GM21619 (cell line): ENCODE results near the gene TTC29.

Experiments used
- ATAC-seq: cut with Tn5 transposase; IDR thresholded peaks from one replicate; pipeline ENCODE4 v1.9.1; 2021; ENCODE audit not compliant: unreplicated experiment

TTC29 gene, protein sequence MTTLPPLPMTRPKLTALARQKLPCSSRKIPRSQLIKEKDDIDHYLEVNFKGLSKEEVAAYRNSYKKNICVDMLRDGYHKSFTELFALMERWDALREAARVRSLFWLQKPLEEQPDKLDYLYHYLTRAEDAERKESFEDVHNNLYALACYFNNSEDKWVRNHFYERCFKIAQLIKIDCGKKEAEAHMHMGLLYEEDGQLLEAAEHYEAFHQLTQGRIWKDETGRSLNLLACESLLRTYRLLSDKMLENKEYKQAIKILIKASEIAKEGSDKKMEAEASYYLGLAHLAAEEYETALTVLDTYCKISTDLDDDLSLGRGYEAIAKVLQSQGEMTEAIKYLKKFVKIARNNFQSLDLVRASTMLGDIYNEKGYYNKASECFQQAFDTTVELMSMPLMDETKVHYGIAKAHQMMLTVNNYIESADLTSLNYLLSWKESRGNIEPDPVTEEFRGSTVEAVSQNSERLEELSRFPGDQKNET

DNA sequence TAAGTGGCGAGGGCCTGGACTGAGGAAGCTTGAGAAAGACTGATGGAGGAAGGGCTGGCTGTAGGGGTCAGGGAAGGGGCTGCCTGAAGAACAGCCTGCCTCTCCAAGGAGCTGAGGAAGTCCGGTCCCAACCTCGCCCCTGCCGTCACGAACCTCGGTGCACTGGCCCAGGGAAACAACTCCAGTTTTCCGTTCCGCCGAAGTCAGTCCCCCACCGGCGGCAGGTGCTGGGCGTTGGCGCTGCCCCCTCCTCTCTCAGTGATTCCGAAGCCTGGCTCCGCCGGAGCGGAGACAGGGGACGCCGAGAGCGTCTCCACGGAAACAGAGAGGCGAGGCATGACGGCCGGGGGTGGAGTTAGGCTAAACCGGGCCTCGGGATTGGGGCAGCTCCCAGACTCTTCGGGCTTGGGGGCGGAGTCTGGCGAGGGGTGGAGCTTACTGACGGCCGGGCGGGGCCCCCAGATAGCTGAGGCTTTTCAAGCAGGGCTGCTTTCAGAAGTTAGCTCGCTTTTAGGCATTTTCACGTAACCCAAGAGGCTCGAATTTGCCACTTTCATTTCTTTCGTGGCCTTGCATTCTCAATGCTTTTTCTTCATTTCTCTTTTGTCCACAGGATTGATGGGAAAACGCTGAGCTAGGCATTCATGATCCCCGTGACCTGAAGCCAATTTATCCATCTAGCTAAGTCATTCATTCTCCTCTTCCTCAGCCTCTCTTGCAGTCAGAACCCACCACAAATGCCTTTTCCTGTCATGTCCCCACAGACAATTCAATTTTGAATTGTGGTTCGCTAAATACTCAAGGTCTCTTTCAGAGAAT lies at the start of gene TTC29:
Gene TTC29, minus strand, starts transcription at position 309 of the 819 bp plus-strand sequence. CDS start 5,969 bp downstream, outside the sequence.
- peak; percentile 100 for ATAC-seq

DNA sequence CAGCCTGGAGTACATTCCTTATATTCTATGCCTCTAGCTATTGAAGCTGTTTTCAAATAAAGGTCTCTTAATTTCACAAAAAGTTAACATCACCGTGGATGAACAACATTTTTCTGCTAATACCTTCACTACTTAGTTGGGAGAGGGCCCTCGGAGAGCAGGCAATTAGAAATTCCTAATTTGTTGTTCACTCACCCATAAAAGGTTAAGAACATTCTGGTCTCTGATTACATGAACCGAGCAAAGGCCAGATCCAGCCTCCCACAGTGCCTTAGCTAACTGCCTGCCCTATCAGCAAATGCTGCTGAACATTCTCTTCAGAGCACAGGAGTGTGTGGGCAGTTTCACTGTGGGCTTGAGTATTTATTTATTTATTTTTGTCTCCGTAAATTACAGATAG lies 36.0 kb upstream of the TTC29 start:
- no peak for ATAC-seq

DNA sequence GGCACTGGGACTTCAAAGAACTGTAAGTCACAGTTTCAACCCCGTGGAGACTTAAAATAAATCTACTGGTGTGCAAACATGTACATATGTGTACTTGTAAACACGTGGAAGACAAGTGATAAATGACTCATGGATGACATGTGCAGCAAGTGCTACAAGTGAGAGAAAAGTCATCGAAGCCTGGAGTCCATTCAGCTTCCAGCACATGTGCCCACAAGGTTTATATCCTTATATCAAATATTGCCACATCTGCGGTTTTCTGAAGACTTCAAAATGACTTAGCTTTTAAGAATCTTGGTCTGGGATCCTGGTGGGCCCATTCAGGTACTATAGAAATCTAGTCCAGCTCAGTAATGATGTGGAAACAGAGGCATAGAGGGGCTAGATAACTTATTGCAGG lies 33.0 kb upstream of the TTC29 start:
- no peak for ATAC-seq

DNA sequence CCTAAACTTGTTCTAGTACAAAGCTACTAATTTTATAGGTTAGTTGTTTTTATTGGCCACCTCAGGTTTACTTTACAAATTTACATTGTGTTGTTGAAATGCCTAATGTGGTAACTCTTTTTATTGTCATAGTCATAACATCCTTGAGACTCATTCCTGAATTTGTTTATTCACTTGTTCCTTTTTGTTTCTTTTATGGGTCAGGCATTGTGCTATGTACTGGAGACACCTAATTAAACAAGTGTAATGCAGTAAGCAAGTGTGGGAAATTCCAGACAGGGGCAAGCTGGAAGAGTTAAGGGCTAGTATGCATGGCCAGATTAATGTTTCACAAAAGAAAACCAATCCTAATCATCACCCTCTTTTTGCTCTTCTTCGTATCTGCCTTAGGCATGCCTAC lies 30.5 kb upstream of the TTC29 start:
- no peak for ATAC-seq

DNA sequence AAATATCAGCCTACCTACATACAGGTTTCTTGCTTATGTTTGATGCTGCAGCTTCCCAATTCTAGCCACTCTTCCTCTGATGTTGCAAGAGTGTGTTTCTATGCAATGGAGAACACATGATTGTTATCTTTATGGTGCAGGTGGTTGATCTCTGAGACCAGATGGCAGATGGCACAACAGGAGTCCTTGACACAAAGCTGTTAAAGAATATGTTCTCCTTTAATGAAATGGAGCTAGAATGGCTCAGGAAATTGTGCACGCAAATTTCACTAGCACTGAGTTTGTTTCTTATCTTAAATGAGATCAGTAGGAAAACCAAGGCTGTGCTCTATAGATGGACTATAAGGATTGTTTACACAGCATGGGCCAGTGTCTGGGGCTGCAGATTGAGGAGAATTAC lies 29.9 kb upstream of the TTC29 start:
- ATAC-seq = no peak

DNA sequence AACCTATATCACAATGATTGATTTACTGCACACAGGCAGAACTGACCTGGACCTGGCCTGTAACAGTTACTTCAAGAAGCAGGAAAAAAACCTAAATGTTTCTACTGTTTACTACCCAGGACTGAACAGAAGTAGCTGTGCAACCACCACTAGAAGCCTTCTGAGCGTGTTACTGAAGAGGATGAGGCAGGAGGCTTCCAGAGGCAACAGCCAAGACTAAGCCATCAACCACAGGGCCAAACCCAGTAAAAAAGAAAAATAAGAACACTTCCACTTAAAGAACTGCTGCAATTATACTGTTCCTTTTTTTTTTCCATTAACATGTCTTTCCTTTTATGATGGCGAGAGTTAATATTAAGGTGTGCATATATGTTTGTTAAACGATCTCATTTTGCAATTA lies 29.4 kb upstream of the TTC29 start:
- ATAC-seq = no peak

DNA sequence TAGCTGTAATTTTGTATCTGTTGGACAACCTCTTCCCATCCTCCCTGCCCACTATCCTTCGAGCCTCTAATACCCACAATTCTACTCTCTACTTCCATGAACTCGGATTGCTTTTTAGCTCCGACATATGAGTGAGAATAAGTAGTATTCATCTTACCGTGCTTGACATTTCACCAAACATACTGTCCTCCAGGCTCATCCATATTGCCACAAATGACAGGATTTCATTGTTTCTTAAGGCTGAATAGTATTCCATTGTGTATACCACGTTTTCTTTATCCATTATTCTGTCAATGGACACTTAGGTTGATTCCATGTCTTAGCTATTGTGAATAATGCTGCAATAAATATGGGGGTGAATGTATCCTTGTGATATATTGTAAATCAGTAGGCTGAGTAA lies 26.4 kb upstream of the TTC29 start:
- no peak for ATAC-seq

DNA sequence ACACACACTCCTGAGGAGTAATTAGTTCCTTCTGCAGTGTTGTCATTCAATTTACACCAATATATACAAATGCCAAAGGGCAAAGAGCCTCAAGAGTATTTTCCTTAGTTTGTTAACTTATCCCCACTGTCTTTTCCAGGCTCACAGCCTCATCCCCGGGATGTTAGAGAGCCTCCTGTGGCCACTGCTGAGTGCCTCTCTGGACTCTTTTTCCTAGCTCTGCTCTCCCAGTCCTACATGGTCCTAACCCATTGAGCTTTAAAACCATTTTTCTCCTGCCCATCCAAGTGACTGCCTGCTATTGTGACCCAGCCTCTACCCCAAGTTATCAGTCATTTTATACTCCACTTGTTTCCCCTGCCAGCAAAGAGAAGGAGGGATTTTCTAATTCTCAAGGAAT lies 23.5 kb upstream of the TTC29 start:
- no peak for ATAC-seq

DNA sequence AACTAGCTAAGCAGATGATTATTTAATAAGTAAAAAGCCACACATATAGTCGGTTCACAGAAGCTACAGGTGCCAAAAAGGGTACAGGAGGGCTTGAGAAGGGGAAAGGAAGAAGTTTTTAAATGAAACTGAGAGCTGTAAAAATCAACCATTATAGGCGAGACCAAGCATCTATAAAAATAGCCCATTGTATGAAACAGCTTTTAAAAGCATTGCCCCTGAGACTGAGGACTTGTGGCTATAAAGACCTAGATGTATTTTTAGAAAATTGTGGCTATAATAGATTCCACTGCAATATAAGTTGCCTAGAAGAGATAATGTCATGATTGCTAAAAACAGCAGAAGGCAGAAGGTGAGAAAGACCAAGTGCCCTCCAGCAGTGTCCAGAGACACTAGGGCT lies 15.0 kb upstream of the TTC29 start:
- no peak for ATAC-seq

DNA sequence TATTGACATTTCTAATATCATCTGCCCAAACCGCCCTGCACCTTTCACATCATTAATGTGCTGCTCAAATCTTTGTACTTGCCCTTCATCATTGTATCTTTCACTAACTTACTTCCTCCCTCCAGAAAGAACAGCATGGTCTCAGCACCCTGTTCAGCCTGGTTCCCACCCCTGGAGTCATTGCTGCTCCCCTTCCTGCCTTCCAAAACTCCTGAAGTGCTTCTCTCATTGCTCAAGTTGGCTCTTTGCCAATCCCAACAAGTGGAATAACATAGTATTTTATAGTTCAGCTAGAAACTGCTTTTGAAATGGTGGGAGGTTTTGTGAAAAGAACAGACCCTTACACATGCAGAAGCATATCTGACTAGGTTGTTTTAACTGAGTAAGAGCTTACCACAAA lies 14.0 kb upstream of the TTC29 start:
- ATAC-seq = no peak

DNA sequence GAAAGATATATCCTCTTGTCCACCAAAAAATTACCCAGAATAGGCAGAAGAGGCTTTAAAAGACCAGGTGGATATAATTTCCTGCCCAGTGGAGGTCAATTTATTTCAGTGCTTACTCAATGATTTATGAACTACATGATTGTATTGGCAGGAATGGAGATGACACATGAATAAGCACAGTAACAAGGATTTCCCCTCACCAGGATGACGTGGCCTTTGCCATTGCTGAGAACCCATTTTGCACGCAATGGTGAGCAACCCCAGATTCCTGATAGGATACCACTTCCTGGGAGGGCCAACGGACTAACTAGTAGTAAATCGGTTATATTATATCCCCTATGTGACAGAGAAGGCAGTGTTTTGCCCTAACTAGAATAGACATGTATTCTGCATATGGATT lies 11.6 kb upstream of the TTC29 start:
- no peak for ATAC-seq

DNA sequence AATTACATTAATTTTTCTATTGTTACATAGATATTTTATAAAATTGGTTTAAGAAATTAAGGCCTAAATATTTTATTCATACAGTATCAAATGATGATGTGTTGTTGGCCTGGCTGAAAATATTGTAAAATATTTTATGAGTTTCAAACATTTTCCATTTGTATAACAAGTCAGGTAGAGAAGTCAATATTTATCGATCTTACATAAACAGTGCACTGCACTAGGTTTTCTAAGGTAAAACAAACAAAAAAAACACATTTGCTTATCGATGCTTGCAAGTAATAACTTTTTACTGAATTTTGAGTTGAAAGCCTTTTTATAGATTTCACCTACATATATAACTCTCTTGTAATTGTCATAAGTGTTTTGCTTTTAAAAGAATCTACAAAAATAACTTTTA lies 7.2 kb upstream of the TTC29 start:
- no peak for ATAC-seq

DNA sequence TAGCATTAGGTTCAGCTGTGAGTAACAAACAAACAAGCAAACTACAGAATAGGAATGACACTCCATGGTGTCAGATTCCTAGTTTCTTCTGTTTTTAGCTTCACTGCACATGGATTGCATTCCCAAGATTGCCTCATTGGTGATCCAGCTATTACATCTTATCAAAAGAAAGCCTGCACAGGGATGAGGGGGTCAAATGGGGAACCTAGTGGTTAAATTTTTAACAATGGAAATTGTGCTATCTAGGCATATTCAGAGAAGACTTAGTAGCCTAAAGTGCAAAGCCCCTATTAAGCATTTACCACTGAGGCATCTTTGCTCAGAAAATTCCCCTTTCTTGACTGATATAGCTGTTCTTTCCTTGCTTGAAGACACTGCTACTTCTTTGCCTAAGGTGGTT lies 3.9 kb upstream of the TTC29 start:
- ATAC-seq = no peak

DNA sequence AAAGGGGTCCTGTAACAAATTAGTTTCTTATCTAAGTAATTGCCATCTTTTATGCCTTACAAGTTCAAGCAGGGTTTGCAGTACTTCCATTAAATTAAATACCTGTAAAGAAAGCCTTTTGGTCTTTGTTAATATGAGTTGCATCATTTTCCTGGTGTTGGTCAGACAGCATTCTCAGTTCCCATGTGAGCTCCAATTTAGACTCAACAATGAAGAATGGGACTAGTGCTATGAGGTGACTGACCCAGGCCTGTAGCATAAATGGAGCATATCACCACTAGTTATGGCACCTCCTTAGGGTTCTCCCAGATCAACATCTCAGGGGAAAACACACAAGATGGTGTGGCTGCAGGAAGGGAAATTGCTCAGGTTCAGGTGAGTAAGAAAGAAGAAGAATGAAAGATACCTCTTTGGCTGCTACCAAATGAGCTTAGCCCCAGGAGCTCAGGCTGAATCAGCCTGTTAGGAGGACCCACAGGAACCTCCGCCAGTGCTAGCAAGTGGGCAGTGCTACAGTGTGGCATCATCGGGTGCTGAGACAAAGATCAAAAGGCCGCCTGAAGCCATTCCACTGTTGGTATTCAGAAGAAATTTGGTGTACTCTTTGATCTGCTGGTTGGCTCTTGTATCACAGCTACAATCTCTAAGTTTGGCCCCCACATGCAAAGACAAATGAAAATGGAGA lies 1.8 kb downstream of the TTC29 start:
- ATAC-seq = no peak

DNA sequence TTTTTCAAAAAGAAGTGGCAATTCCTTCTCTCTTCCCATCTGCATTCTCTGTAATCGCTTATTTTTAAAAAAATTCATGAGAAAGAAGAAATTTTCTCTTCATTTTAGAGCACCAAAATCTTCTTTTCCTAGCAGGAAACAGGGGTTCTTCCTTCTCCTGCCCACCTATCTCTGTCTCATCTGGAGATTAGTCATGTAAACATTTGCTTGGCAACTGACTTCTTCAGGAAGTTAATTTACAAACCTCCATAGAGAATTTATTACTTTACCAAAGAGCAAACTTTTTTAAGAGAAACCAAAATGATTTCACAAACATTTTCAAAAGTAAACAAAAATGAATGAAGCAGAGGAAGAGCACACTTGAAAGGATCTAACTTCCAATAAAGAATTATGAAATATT lies 13.5 kb downstream of the TTC29 start:
- no peak for ATAC-seq

DNA sequence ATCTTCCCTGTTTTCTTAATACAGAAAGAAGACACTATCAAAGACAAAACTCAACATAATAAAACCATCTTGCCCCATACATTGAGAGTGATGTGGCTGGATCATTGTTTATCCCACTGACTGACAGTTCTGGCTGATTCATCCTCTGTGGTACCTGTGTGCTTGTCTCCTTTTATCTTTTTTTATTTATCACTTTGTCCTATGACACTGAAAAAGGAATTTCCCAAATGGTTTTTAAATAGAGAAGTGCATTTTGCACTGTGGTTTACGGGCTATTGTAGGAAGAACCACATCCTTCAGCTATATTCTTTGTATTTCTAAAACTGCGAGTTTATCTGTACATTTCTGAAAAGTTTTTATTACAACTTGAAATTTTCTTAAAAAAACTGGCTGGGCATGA lies 15.0 kb downstream of the TTC29 start:
- ATAC-seq = no peak

DNA sequence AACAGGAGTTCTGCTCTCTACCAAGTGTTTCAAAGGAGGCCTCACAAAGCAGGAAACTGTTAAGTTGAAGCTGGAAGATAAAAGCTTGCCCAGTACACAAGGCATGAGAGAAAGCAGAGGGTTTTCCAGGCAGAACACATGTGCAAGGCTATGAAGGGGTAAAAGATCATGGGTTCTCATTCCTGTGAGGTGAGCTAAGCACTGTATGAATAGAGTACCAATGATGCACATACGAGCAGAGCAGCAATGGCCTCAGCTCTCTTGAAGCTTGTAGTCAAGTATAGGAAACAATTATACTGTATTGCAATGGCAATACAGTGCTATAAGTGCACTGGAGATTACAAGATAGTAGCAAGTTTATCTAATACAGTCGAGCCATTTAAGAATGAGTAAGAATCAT lies 18.0 kb downstream of the TTC29 start:
- no peak for ATAC-seq

DNA sequence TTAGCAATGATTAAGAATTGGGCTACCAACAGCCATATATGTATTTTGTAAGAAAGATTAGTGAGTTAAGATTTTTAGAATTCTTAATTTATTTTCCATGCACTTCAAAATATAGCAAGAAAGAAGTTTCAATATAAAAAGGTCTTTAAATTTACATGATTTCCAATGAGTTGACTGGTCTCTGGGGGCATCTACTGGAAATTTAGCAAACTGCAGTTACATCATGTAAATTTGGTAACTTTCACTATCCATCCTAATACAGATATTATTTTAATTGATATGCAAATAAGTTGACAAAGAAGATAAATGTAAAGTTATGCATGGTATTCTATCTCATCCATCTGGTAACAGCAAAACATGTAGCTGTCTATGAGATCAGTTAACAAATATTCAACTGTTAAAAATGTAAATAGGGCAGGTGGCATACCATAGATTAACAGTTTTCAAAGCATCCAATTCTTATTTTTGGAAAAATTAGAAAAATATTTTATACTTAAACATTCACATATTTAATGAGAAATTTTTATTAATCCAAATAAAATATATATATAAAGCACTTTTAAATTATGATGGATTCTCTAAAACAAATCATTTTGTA lies 29.1 kb downstream of the TTC29 start:
- ATAC-seq = no peak

DNA sequence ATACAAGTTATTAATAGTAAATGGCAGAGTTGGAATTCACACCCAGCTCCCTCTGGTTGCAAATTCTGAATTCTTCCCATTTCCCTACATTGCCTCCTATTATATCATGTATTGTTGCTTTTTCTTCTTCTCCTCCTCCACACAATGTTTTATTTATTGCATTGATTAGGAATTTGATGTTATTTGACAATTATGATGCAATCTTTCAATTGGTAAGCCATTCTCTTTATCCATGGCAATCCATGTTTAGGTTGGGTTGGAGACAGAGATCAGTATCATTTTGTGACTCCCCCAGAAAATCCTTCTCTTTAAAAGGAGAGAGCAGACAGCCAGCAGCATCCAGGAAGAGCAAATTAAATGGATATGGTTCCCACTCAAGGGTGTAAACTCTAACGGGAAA lies 30.5 kb downstream of the TTC29 start:
- no peak for ATAC-seq

DNA sequence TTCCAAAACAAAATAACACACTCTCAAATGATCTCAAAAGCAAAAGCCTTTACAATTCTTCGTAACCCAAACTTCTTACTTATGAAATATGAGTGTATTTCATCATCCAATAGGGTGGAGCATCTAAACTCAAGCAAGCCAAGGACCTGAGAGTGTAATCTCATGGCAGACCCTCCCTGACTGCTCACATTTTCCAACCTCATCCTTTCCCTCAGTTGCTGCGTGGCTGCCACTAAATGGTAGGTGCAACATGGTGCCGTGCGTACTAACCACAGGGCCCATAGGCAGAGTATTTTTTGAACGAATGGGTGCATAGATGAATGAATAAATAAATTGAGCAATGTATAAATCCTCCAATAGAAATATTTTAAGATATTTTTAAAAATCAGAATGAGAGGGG lies 45.4 kb downstream of the TTC29 start:
- ATAC-seq = no peak

DNA sequence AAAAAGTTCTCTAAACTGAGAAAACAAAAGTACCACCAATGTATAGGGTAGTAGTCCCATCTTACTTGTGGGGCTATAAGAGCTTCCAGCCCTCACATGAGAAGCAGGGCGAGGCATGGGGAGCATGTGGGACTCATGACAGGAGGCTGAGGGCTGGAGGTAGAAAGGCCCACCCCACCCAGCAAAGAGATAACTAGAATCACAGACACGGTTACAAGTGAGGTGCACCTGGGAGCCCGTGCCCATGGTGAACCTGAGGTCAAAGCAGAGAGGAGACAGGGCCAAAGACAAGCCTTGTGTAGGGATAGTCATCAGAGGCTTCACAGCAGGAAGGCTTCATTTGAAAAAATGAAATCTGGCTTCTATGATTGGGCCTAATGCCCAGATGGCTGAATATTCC lies 55.4 kb downstream of the TTC29 start:
- ATAC-seq = no peak
